ENCODE results near the gene HEPHL1.
"Not testable (repeated sequence)": the region's sequence is repeated elsewhere in the genome, so short reads cannot be mapped to it uniquely, and the experiment has no call there.

HEPHL1 gene

DNA sequence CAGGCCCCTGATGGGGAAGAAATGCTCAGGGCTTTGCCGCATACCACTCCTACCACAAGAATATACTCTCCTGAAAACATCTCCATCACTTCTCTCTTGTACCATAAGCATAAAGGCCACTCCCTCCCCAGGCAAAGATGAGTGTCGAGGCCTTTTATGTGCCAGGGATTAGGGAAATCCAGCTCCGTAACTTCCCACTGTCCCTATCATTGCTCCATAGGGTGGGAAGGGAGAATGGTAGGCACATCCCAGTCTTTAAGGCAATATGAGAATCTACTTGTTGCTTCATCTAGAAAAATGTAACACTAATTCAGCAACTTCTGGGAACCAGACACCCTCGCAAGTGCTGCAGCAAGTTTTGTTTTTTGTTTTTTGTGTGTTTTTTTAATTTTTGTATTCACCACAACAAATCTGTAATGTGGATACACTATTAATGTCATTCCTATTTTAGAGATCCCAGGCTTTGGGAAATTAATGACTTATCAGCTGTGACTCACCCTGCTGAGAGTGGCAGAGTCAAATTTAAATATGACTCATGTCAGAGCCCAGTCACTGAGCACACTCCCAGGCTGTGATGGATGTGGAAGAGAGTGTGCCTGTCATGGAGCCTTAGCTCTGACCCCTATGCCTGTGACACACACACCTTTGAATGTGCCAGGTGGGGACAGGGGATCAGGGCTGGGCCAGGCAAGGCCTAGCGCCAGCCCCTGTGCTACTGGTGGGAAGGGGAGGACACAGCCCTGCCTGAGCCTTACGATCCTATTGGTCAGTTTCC is 130.9 kb downstream of the HEPHL1 start:
- DNase-seq, result peak; percentile 39

DNA sequence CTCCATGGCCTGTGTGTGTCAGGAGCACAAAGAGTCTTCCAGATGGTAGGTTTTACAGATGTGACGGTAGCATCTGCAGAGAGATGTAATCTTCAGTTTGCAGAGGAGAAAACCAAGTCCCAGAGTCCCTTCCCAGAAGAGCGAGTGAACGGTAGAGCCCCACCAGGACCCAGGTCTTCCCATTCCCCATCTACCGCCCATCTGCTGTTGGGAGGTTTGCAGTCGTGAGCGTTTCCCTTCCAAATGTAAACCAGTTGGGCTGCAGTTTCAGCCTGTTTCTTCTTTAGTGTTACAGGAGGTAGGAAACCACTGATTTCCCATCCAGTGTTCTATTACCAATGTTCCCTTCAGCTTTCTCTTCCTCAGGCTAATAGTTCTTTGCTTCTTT is 131.5 kb downstream of the HEPHL1 start:
- DNase-seq, result no peak

DNA sequence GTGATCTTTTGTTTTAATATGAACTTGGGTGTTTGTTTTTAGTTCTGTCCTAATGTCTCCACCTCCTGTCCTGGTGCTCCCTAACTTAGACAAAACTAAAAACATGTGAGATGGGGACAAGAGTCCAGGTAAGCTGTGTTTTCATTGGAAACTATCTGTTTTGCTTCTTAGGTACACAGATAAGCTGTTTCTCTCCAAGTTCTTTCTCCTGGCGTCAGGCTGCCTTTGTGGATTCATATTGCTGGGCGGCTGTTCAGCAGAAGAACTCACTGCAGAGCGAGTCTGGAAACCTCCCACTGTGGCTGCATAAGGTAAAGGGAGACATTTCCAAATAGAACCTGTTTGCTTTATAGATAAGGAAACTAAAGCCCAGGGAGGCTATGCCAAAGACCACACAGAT is 132.2 kb downstream of the HEPHL1 start:
- DNase-seq, result no peak

DNA sequence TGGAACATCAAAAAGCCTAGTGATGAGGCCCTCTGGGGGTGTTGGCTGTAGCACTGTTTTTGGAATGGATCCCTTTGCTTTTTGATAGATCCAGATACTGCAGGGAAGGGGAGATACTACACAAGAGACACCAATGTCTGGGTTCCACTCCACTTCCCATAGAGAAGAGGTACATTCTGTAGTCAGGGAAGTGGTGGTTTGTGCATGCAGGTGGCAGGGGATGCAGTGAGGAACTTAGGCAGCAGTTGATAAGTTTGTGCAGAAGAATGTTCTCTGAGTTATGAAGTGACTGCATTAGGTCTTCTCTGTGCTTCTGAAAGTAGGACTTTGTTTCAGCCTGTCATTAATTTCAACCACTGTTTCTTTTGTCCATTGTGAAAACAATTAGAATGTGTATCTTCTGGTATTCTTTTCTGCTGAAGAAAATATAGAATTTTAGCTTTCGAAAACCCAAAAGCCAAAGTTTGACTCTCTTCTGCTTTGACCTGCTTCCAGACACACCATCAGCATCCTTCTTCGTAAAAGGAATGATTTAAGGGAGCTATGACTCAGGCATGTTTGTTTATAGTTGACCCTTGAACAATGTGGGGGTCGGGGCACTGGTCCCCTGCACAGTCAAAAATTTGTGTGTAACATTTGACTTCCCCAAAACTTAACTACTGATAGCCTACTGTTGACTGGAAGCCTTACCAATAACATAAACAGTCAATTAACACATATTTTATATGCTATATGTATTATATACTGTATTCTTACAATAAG is 133.1 kb downstream of the HEPHL1 start:
- DNase-seq, result no peak

DNA sequence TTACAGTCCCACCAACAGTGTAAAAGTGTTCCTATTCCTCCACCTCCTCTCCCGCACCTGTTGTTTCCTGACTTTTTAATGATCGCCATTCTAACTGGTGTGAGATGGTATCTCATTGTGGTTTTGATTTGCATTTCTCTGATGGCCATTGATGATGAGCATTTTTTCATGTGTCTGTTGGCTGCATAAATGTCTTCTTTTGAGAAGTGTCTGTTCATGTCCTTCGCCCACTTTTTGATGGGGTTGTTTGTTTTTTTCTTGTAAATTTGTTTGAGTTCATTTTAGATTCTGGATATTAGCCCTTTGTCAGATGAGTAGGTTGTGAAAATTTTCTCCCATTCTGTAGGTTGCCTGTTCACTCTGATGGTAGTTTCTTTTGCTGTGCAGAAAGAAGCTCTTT is 136.2 kb downstream of the HEPHL1 start:
- DNase-seq, result not testable (repeated sequence)

Data from hematopoietic multipotent progenitor cell treated with erythropoietin and hydrocortisone succinate and interleukin-3 and kit ligand, for 8 days (in vitro differentiated cells).